WTC11 (cell line): ENCODE data around the gene SINHCAF. TPM values are rescaled to one million over a fixed set of nuclear protein-coding genes. Genes with fewer than 3 reads are reported as not detected.
A peak's percentile ranks its signal among the peaks of the same experiment; 100 is the strongest.

Experiments
- ATAC-seq: fragments of 200-7000 bp; cut with Tn5 transposase; 2 replicates; pipeline ENCODE4 v1.10.0; 2021; ENCODE audit warnings: mild to moderate bottlenecking, moderate library complexity
- CTCF ChIA-PET: fragments of 300-600 bp; sonication (Branson Sonifier 250); formaldehyde crosslinking; loops from one replicate; lab custom pipeline; 2021; ENCODE audit warnings: antibody characterized with exemption; lab: Charles Lee
- POLR2A ChIA-PET: fragments of 350-600 bp; sonication (Branson Sonifier 250); formaldehyde crosslinking; loops from one replicate; lab custom pipeline; 2021; ENCODE audit warnings: antibody characterized with exemption; lab: Charles Lee
- DNase-seq: peaks from one replicate; pipeline ENCODE4 v3.0.0; 2021; ENCODE audit warnings: low spot score
- H3K27ac Mint-ChIP-seq: 2 replicates; pipeline ENCODE4 v1.8.0; 2021; ENCODE audit warnings: mixed read lengths
- H3K27me3 Mint-ChIP-seq: 2 replicates; pipeline ENCODE4 v1.8.0; 2021; ENCODE audit warnings: low read depth, mild to moderate bottlenecking, moderate library complexity, mixed read lengths
- H3K36me3 Mint-ChIP-seq: 2 replicates; pipeline ENCODE4 v1.8.0; 2021; ENCODE audit warnings: mixed read lengths
- H3K4me1 Mint-ChIP-seq: 2 replicates; pipeline ENCODE4 v1.8.0; 2022; ENCODE audit warnings: mixed read lengths
- H3K4me3 Mint-ChIP-seq: 2 replicates; pipeline ENCODE4 v1.8.0; 2021; ENCODE audit warnings: mild to moderate bottlenecking, moderate library complexity, mixed read lengths
- H3K9me3 Mint-ChIP-seq: 2 replicates; pipeline ENCODE4 v1.8.0; 2021; ENCODE audit warnings: mixed read lengths
- CBFB ChIP-seq: sonication (generic); formaldehyde crosslinking; IDR thresholded peaks from 2 replicates; pipeline ENCODE4 v1.8.1; 2022; ENCODE audit warnings: mild to moderate bottlenecking, low read depth, missing genetic modification reagents
- ELF4 ChIP-seq: sonication (generic); formaldehyde crosslinking; IDR thresholded peaks from 2 replicates; pipeline ENCODE4 v1.8.1; 2022; ENCODE audit warnings: low read depth, mild to moderate bottlenecking, moderate library complexity, missing genetic modification reagents
- GRHL2 ChIP-seq: fragments of 250-450 bp; sonication (Bioruptor Pico); IDR thresholded peaks from 2 replicates; pipeline ENCODE4 v1.8.0; 2022; ENCODE audit warnings: mild to moderate bottlenecking, moderate library complexity; ENCODE audit not compliant: insufficient replicate concordance, severe bottlenecking
- RORB ChIP-seq: fragments of 250-450 bp; sonication (Bioruptor Pico); IDR thresholded peaks from 2 replicates; pipeline ENCODE4 v1.9.0; 2021; ENCODE audit warnings: mild to moderate bottlenecking
- TEAD4 ChIP-seq: sonication (generic); formaldehyde crosslinking; IDR thresholded peaks from 2 replicates; pipeline ENCODE4 v1.8.0; 2022; ENCODE audit warnings: mild to moderate bottlenecking, missing genetic modification reagents
- ZBTB21 ChIP-seq: sonication (generic); formaldehyde crosslinking; IDR thresholded peaks from 2 replicates; pipeline ENCODE4 v1.8.1; 2023; ENCODE audit warnings: mild to moderate bottlenecking, missing genetic modification reagents, borderline replicate concordance
- ZNF219 ChIP-seq: sonication (generic); formaldehyde crosslinking; IDR thresholded peaks from 2 replicates; pipeline ENCODE4 v1.8.0; 2023; ENCODE audit warnings: missing genetic modification reagents, mild to moderate bottlenecking, borderline replicate concordance
- total RNA-seq: library from RNA; stranded (reverse); gene quantifications from 3 replicates; pipeline ENCODE4 v1.2.3, GENCODE V29; 2021
- TF ChIP-seq, protein P1 (sequence below): sonication (generic); formaldehyde crosslinking; IDR thresholded peaks from 2 replicates; pipeline ENCODE4 v1.8.1; 2023; ENCODE audit warnings: mild to moderate bottlenecking, missing genetic modification reagents, moderate library complexity
- TF ChIP-seq, protein P2 (sequence below): sonication (generic); formaldehyde crosslinking; IDR thresholded peaks from 2 replicates; pipeline ENCODE4 v1.8.0; 2022; ENCODE audit warnings: mild to moderate bottlenecking, missing genetic modification reagents
- TF ChIP-seq, protein P3 (sequence below): sonication (generic); formaldehyde crosslinking; IDR thresholded peaks from 2 replicates; pipeline ENCODE4 v1.8.0; 2022; ENCODE audit warnings: missing genetic modification reagents
- TF ChIP-seq, protein P4 (sequence below): fragments of 250-450 bp; sonication (Bioruptor Pico); IDR thresholded peaks from 2 replicates; pipeline ENCODE4 v1.9.0; 2021; ENCODE audit warnings: moderate library complexity, mild to moderate bottlenecking, inconsistent platforms, borderline replicate concordance
- TF ChIP-seq, protein P5 (sequence below): sonication (generic); formaldehyde crosslinking; IDR thresholded peaks from 2 replicates; pipeline ENCODE4 v1.8.1; 2022; ENCODE audit warnings: low read depth, missing genetic modification reagents, borderline replicate concordance
- TF ChIP-seq, protein P6 (sequence below): sonication (generic); formaldehyde crosslinking; conservative IDR thresholded peaks from 2 replicates; pipeline ENCODE4 v1.8.1; 2022; ENCODE audit warnings: mild to moderate bottlenecking, missing genetic modification reagents

SINHCAF gene
- total RNA-seq, 1 experiment from 2014 or later: 407 TPM

DNA sequence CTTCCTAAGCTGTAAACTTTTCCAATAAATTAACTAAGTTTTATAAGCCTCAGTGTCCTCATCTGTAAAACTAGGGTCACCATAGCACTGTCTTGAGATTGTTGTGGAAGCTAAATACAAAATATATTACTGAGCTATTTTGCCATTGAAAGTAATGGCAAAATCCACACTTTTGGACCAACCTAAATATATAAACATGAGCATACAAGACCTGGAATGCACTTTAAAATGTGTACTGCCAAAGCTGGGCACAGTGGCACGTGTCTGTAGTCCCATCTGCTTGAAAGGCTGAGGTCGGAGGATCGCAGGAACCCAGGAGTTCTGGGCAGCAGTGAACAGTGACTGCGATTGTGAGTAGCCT, 29.8 kb upstream of the SINHCAF start:
- POLR2A ChIA-PET: interaction anchor here (0.6 kb wide), 2 partner anchors 11 to 277 kb away, joined by 3 read pairs; no protein-coding TSS in a partner anchor
- TF ChIP-seq, protein P1, sequence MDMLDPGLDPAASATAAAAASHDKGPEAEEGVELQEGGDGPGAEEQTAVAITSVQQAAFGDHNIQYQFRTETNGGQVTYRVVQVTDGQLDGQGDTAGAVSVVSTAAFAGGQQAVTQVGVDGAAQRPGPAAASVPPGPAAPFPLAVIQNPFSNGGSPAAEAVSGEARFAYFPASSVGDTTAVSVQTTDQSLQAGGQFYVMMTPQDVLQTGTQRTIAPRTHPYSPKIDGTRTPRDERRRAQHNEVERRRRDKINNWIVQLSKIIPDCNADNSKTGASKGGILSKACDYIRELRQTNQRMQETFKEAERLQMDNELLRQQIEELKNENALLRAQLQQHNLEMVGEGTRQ (CRISPR knock-in tag): no peak
- TF ChIP-seq ZBTB21 (CRISPR knock-in tag) (no peak), TEAD4 (CRISPR knock-in tag) (no peak), CBFB (CRISPR knock-in tag) (no peak)
- TF ChIP-seq, protein P2, sequence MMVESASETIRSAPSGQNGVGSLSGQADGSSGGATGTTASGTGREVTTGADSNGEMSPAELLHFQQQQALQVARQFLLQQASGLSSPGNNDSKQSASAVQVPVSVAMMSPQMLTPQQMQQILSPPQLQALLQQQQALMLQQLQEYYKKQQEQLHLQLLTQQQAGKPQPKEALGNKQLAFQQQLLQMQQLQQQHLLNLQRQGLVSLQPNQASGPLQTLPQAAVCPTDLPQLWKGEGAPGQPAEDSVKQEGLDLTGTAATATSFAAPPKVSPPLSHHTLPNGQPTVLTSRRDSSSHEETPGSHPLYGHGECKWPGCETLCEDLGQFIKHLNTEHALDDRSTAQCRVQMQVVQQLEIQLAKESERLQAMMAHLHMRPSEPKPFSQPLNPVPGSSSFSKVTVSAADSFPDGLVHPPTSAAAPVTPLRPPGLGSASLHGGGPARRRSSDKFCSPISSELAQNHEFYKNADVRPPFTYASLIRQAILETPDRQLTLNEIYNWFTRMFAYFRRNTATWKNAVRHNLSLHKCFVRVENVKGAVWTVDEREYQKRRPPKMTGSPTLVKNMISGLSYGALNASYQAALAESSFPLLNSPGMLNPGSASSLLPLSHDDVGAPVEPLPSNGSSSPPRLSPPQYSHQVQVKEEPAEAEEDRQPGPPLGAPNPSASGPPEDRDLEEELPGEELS (CRISPR knock-in tag): no peak
- TF ChIP-seq, all 79 proteins: peak for 0
- no peak overlapping the region for H3K4me3 Mint-ChIP-seq
- CTCF ChIA-PET: interaction anchor here (1.1 kb wide), 1 partner anchor 30 kb away, joined by 4 read pairs; the partner anchor contains the start of gene SINHCAF
- no peak overlapping the region for H3K27ac Mint-ChIP-seq
- H3K27me3 Mint-ChIP-seq: no peaks in the 10 kb centered on the region
- no peaks in the 10 kb centered on the region for H3K9me3 Mint-ChIP-seq
- 0 out of 2 replicates have a peak, but pooled peaks cover 3% of the 10 kb centered on the region for H3K36me3 Mint-ChIP-seq
- H3K4me1 Mint-ChIP-seq: peaks cover 24% of the 10 kb centered on the region
- no peak for ATAC-seq
- no peak for DNase-seq

DNA sequence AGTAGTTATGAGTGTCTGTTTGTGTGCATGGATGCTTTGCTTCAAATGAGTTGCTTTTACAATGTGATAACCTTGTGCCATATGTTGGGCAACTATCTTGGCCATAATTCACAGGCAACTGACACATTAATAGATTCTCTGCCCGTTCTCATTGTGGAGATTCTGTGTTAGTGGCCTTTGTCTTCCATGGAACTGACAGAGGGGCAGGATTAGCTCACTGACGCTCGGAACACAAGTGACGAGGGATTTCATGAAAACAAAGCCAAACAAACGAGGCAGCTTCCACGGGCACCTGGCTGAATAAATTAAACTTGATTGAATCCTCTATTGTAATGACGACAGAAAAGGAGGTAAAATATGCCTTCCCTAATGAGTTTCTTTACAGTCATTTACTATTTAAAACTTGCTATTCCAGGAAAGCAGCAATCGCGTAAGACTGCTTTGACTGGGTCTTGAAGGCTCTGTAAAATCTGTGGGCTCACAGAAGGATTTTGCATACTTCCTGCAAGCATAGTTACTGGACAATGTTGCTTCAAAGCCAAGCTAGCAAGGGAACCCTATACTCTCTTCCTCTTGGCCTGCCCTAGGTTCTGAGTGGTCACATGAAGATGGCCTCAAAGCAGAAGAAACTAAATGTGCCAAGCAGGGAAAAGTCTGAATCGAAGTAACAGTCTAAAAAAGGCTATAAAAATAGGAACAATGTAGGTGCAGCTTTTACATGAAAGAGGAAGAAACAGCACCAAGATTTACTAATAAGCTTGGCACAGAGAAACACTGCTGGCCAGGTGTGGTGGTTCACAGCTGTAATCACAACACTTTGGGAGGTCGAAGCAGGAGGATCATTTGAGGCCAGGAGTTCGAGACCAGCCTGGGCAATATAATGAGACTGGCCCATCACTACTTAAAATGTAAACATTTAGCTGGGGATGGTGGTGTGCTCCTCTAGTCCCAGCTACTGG, 28.1 kb upstream of the SINHCAF start:
- Mint-ChIP-seq H3K36me3 (no peaks in the 10 kb centered on the region), H3K27me3 (no peaks in the 10 kb centered on the region), H3K4me1 (peaks cover 17% of the 10 kb centered on the region), H3K4me3 (no peak overlapping the region), H3K9me3 (peaks cover 10% of the 10 kb centered on the region; the same call in 1 of the 2 replicates), H3K27ac (peak overlapping the region; percentile 83)
- no peak for DNase-seq
- no peak; the same call in 1 of the 2 replicates for ATAC-seq
- TF ChIP-seq ZNF219 (CRISPR knock-in tag): no peak
- POLR2A ChIA-PET: interaction anchor here (1.0 kb wide), 1 partner anchor 32 kb away, joined by 3 read pairs; no protein-coding TSS in a partner anchor
- CTCF ChIA-PET: interaction anchor here (1.3 kb wide), 2 partner anchors 9 to 82 kb away, joined by 3 to 5 read pairs; no protein-coding TSS in a partner anchor

DNA sequence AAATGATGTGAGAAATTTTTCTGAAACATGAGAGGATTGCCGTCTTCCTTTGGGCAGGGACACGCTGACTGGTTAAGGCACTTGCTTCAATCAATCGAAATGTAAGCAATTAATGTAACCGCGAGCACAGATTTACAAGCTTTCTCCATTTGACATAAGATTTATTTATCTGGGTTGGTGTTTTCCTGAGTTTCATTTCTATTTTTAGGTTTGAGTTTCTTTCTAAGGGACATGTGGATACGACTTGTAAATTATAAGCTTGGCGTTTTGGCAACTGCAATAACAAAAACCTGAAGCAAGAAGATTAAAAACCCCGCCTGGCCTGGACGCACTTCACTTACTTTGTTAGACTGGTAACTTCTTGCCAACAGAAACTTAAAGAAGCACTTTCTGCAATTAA, 20.3 kb upstream of the SINHCAF start:
- H3K27ac Mint-ChIP-seq: no peak overlapping the region
- POLR2A ChIA-PET: interaction anchor here (0.6 to 0.7 kb wide), 2 partner anchors 25 to 765 kb away, joined by 4 read pairs; no protein-coding TSS in a partner anchor

More for the DNA sequence above, 20.3 kb upstream of the SINHCAF start:
- Mint-ChIP-seq H3K36me3 (no peaks in the 10 kb centered on the region), H3K4me3 (no peak overlapping the region), H3K9me3 (peaks cover 10% of the 10 kb centered on the region; the same call in 1 of the 2 replicates), H3K27me3 (no peaks in the 10 kb centered on the region), H3K4me1 (peaks cover 27% of the 10 kb centered on the region)
- TF ChIP-seq, protein P3, sequence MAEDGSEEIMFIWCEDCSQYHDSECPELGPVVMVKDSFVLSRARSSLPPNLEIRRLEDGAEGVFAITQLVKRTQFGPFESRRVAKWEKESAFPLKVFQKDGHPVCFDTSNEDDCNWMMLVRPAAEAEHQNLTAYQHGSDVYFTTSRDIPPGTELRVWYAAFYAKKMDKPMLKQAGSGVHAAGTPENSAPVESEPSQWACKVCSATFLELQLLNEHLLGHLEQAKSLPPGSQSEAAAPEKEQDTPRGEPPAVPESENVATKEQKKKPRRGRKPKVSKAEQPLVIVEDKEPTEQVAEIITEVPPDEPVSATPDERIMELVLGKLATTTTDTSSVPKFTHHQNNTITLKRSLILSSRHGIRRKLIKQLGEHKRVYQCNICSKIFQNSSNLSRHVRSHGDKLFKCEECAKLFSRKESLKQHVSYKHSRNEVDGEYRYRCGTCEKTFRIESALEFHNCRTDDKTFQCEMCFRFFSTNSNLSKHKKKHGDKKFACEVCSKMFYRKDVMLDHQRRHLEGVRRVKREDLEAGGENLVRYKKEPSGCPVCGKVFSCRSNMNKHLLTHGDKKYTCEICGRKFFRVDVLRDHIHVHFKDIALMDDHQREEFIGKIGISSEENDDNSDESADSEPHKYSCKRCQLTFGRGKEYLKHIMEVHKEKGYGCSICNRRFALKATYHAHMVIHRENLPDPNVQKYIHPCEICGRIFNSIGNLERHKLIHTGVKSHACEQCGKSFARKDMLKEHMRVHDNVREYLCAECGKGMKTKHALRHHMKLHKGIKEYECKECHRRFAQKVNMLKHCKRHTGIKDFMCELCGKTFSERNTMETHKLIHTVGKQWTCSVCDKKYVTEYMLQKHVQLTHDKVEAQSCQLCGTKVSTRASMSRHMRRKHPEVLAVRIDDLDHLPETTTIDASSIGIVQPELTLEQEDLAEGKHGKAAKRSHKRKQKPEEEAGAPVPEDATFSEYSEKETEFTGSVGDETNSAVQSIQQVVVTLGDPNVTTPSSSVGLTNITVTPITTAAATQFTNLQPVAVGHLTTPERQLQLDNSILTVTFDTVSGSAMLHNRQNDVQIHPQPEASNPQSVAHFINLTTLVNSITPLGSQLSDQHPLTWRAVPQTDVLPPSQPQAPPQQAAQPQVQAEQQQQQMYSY: no peak
- no peak for TF ChIP-seq GRHL2 (CRISPR knock-in tag)
- TF ChIP-seq, protein P4, sequence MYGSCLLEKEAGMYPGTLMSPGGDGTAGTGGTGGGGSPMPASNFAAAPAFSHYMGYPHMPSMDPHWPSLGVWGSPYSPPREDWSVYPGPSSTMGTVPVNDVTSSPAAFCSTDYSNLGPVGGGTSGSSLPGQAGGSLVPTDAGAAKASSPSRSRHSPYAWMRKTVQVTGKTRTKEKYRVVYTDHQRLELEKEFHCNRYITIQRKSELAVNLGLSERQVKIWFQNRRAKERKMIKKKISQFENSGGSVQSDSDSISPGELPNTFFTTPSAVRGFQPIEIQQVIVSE: no peak
- no peak for TF ChIP-seq ELF4 (CRISPR knock-in tag)
- TF ChIP-seq RORB: no peak
- TF ChIP-seq, protein P5, sequence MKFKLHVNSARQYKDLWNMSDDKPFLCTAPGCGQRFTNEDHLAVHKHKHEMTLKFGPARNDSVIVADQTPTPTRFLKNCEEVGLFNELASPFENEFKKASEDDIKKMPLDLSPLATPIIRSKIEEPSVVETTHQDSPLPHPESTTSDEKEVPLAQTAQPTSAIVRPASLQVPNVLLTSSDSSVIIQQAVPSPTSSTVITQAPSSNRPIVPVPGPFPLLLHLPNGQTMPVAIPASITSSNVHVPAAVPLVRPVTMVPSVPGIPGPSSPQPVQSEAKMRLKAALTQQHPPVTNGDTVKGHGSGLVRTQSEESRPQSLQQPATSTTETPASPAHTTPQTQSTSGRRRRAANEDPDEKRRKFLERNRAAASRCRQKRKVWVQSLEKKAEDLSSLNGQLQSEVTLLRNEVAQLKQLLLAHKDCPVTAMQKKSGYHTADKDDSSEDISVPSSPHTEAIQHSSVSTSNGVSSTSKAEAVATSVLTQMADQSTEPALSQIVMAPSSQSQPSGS (CRISPR knock-in tag): no peak
- TF ChIP-seq, protein P6, sequence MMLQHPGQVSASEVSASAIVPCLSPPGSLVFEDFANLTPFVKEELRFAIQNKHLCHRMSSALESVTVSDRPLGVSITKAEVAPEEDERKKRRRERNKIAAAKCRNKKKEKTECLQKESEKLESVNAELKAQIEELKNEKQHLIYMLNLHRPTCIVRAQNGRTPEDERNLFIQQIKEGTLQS (CRISPR knock-in tag): no peak
- CTCF ChIA-PET: interaction anchor here (1.2 kb wide), 1 partner anchor 16 kb away, joined by 3 read pairs; no protein-coding TSS in a partner anchor
- DNase-seq (no peak), ATAC-seq (no peak)
